K562 (cell line): ENCODE data around the gene SOCS7.

ENCODE experiments used
- GABPA ChIP-seq: fragments of 200-800 bp; sonication (Bioruptor generic); conservative IDR thresholded peaks from 2 replicates; pipeline ENCODE4 v1.6.1; 2016; ENCODE audit warnings: low read depth, missing genetic modification characterization, missing compliant biosample characterization
- KAT8 ChIP-seq: fragments of 450-650 bp; IDR thresholded peaks from 2 replicates; pipeline ENCODE4 v1.6.1; 2016; ENCODE audit warnings: low read depth, mild to moderate bottlenecking
- MECOM ChIP-seq: fragments of 250-450 bp; sonication (Bioruptor Pico); IDR thresholded peaks from 2 replicates; pipeline ENCODE4 v1.8.0; 2022; ENCODE audit warnings: inconsistent platforms
- POLR2AphosphoS5 ChIP-seq: IDR thresholded peaks from 2 replicates; pipeline ENCODE4 v1.6.1; 2011; ENCODE audit warnings: mild to moderate bottlenecking, low read depth, low read length, moderate library complexity; ENCODE audit not compliant: control insufficient read depth, insufficient read depth
- POU5F1 ChIP-seq: fragments of 150-350 bp; IDR thresholded peaks from 2 replicates; pipeline ENCODE4 v1.6.1; 2014; ENCODE audit warnings: borderline replicate concordance, low read length, low read depth, mild to moderate bottlenecking; ENCODE audit not compliant: partially characterized antibody
- SMARCC2 ChIP-seq: fragments of 450-650 bp; IDR thresholded peaks from 2 replicates; pipeline ENCODE4 v1.6.1; 2017; ENCODE audit warnings: antibody characterized with exemption, moderate library complexity, mild to moderate bottlenecking, low read depth
- TAF1 ChIP-seq: IDR thresholded peaks from 2 replicates; pipeline ENCODE4 v1.6.1; 2011; ENCODE audit warnings: mild to moderate bottlenecking, low read length, moderate library complexity; ENCODE audit not compliant: insufficient read depth, control insufficient read depth, severe bottlenecking; ENCODE audit errors: extremely low read depth
- TRIM28 ChIP-seq: fragments of 450-650 bp; IDR thresholded peaks from 2 replicates; pipeline ENCODE4 v1.6.1; 2017
- ZBED1 ChIP-seq: IDR thresholded peaks from 2 replicates; pipeline ENCODE4 v1.6.1; 2014
- ZBTB8A ChIP-seq: fragments of 450-650 bp; IDR thresholded peaks from 2 replicates; pipeline ENCODE4 v1.6.1; 2018; ENCODE audit warnings: mild to moderate bottlenecking, moderate library complexity; ENCODE audit not compliant: partially characterized antibody
- ZFX ChIP-seq: sonication (generic); formaldehyde crosslinking; IDR thresholded peaks from 2 replicates; pipeline ENCODE4 v1.8.0; 2022; ENCODE audit warnings: mild to moderate bottlenecking, missing genetic modification reagents, moderate library complexity
- TF ChIP-seq, protein P1 (sequence below): sonication (generic); formaldehyde crosslinking; IDR thresholded peaks from 2 replicates; pipeline ENCODE4 v1.8.1; 2022; ENCODE audit warnings: missing genetic modification reagents

DNA sequence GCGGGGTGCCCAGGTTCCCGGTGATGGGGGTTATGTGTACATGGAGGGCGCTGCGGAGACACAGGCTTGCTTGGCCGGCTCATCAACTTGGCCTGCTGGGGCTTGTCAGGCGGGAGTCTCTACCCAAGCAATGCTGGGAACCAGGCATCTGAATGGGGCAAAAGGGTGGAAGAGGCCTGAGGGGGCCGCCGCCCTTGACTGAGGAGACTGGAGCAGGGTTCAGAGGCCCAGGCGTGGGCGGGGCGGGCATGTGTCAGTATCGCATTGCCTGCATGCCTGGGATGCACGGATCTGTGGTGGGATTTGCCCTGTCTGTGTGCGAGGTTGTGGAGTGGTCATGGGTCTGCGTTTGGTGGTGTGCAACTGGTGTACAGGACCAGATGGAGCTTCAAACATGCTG, 97.7 kb downstream of the SOCS7 start:
- TF ChIP-seq SMARCC2: no peak
- TF ChIP-seq MECOM (CRISPR knock-in tag): no peak
- no peak for TF ChIP-seq TRIM28
- no peak for TF ChIP-seq POLR2AphosphoS5
- TF ChIP-seq TAF1: no peak
- no peak for TF ChIP-seq GABPA
- no peak for TF ChIP-seq ZBED1
- TF ChIP-seq ZBTB8A: no peak
- TF ChIP-seq POU5F1: no peak
- TF ChIP-seq ZFX (CRISPR knock-in tag): no peak
- TF ChIP-seq KAT8: no peak
- TF ChIP-seq, protein P1, sequence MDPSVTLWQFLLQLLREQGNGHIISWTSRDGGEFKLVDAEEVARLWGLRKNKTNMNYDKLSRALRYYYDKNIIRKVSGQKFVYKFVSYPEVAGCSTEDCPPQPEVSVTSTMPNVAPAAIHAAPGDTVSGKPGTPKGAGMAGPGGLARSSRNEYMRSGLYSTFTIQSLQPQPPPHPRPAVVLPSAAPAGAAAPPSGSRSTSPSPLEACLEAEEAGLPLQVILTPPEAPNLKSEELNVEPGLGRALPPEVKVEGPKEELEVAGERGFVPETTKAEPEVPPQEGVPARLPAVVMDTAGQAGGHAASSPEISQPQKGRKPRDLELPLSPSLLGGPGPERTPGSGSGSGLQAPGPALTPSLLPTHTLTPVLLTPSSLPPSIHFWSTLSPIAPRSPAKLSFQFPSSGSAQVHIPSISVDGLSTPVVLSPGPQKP (CRISPR knock-in tag): no peak
